PC-3 (cell line): ENCODE data around the gene MSI2. TPM values are rescaled to one million over a fixed set of nuclear protein-coding genes. Genes with fewer than 3 reads are reported as not detected.

Source experiments
- ATAC-seq: fragments of 200-7000 bp; cut with Tn5 transposase; 2 replicates; pipeline ENCODE4 v1.9.1; 2020; ENCODE audit warnings: mild to moderate bottlenecking, moderate library complexity
- BruUV-seq: library from RNA; stranded (reverse); fragments of 400-500 nt; replicated peaks from 2 replicates; lab custom pipeline; 2021; lab: Mats Ljungman, UMichigan
- CTCF ChIA-PET: fragments of 300-600 bp; sonication (Branson Sonifier 250); formaldehyde crosslinking; loops from one replicate; lab custom pipeline; 2022; ENCODE audit warnings: antibody characterized with exemption; lab: Charles Lee
- POLR2A ChIA-PET: fragments of 300-600 bp; sonication (Branson Sonifier 250); formaldehyde crosslinking; loops from one replicate; lab custom pipeline; 2022; ENCODE audit warnings: antibody characterized with exemption; ENCODE audit not compliant: unreplicated experiment; lab: Charles Lee
- DNase-seq: peaks from one replicate; pipeline ENCODE4 v3.0.0-alpha.2; 2015
- H2AFZ ChIP-seq: fragments of 300-600 bp; sonication (generic); 2 replicates; pipeline ENCODE4 v1.6.0; 2016; ENCODE audit warnings: antibody characterized with exemption, low read length
- H3F3A ChIP-seq: fragments of 300-600 bp; sonication (generic); one replicate; pipeline ENCODE4 v1.6.0; 2017; ENCODE audit warnings: antibody characterized with exemption, low read length, control low read depth, mild to moderate bottlenecking; ENCODE audit not compliant: unreplicated experiment
- H3K27ac ChIP-seq: fragments of 300-600 bp; sonication (generic); 2 replicates; pipeline ENCODE4 v1.5.1; 2016; ENCODE audit warnings: mild to moderate bottlenecking, low read length
- H3K27me3 ChIP-seq: fragments of 300-600 bp; sonication (generic); 2 replicates; pipeline ENCODE4 v1.6.1; 2016; ENCODE audit warnings: low read length, mixed read lengths
- H3K36me3 ChIP-seq: fragments of 300-600 bp; sonication (generic); 2 replicates; pipeline ENCODE4 v1.6.1; 2016; ENCODE audit warnings: low read depth, mixed run types, low read length, mixed read lengths
- H3K4me1 ChIP-seq: fragments of 300-600 bp; sonication (generic); 2 replicates; pipeline ENCODE4 v1.5.1; 2016; ENCODE audit warnings: low read length; ENCODE audit not compliant: insufficient read depth
- H3K4me2 ChIP-seq: fragments of 300-600 bp; sonication (generic); 2 replicates; pipeline ENCODE4 v1.6.0; 2016; ENCODE audit warnings: low read length
- H3K4me3 ChIP-seq: fragments of 300-600 bp; sonication (generic); 2 replicates; pipeline ENCODE4 v1.5.1; 2016; ENCODE audit warnings: mild to moderate bottlenecking, low read length, mixed read lengths
- H3K79me2 ChIP-seq: fragments of 300-600 bp; sonication (generic); 2 replicates; pipeline ENCODE4 v1.6.1; 2017; ENCODE audit warnings: low read length, mixed read lengths
- H3K9ac ChIP-seq: fragments of 300-600 bp; sonication (generic); 2 replicates; pipeline ENCODE4 v1.6.0; 2016; ENCODE audit warnings: mild to moderate bottlenecking, low read length
- H3K9me2 ChIP-seq: fragments of 300-600 bp; sonication (generic); replicated peaks from 2 replicates; pipeline ENCODE4 v1.6.1; 2016; ENCODE audit warnings: mixed run types, low read length, mixed read lengths
- H3K9me3 ChIP-seq: fragments of 300-600 bp; sonication (generic); 2 replicates; pipeline ENCODE4 v1.6.1; 2016; ENCODE audit warnings: low read length, mixed read lengths
- H4K20me1 ChIP-seq: fragments of 300-600 bp; sonication (generic); 2 replicates; pipeline ENCODE4 v1.6.1; 2016; ENCODE audit warnings: low read length, mixed read lengths
- CTCF ChIP-seq: fragments of 300-600 bp; sonication (generic); conservative IDR thresholded peaks from 2 replicates; pipeline ENCODE4 v1.5.1; 2017; ENCODE audit warnings: antibody characterized with exemption, low read depth, mild to moderate bottlenecking, low read length
- EZH2 ChIP-seq: fragments of 300-600 bp; sonication (generic); IDR thresholded peaks from one replicate; pipeline ENCODE4 v1.6.1; 2017; ENCODE audit warnings: antibody characterized with exemption, mild to moderate bottlenecking, low read length; ENCODE audit not compliant: unreplicated experiment
- EZH2phosphoT487 ChIP-seq: fragments of 300-600 bp; sonication (generic); IDR thresholded peaks from 2 replicates; pipeline ENCODE4 v1.6.1; 2018; ENCODE audit warnings: mild to moderate bottlenecking, antibody characterized with exemption, low read length, borderline replicate concordance
- intact Hi-C: fragments of 100-400 bp; cut with micrococcal nuclease; formaldehyde crosslinking; loops from 2 replicates; pipeline ENCODE4 v1.9.0; 2023
- total RNA-seq: library from RNA; depleted of rRNA; stranded (reverse); fragments of >200 nt; gene quantifications from 2 replicates; pipeline ENCODE4 v1.2.3, GENCODE V29; 2014

The MSI2 gene
- total RNA-seq, 1 experiment from 2014 or later: 54.7 TPM

DNA sequence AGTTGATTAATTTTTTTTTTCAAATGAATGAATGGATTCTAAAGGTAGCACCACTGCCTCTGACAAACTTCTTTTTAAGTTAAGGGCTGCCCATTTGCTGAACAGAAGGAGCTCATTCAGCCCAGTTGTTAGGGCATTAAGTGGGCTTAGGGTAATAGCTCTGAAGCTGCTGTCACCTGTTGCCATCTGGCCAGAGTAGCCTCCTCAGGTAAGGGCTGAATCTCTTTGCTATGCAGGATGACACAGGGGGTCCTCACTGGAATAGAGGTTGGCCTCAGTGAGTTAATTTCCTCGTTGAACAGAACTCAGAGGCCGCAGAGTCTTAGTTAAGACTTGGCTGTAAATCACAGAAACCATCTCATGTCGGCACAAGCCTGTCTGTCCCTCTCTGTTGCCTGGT is 255.9 kb downstream of the MSI2 start:
- ChIA-PET CTCF (no interaction called here), POLR2A (no interaction called here)

GRCh38 chr17:57512691-57513090 is 256.4 kb downstream of the MSI2 start:
- no peak overlapping the region for H2AFZ ChIP-seq

More for the DNA sequence above, 255.9 kb downstream of the MSI2 start:
- no peak overlapping the region for H3K4me2 ChIP-seq
- DNase-seq: no peak
- intact Hi-C loops: loop anchor here (10.0 kb wide), 1 partner anchor 137 kb away; no protein-coding TSS in a partner anchor
- H3K36me3 ChIP-seq: no peaks in the 10 kb centered on the region
- no peaks in the 10 kb centered on the region for H3K27me3 ChIP-seq
- H3K27ac ChIP-seq: no peak overlapping the region
- no peak overlapping the region for H3K9ac ChIP-seq
- H3K4me3 ChIP-seq: no peak overlapping the region
- no peaks in the 10 kb centered on the region for H3K9me2 ChIP-seq
- TF ChIP-seq EZH2: no peak
- no peak for TF ChIP-seq EZH2phosphoT487
- TF ChIP-seq CTCF: no peak
- H3F3A ChIP-seq: no peaks in the 10 kb centered on the region
- no peak overlapping the region for H2AFZ ChIP-seq
- no peaks in the 10 kb centered on the region for H3K79me2 ChIP-seq
- H3K4me1 ChIP-seq: peaks cover 10% of the 10 kb centered on the region; the same call in 1 of the 2 replicates
- BruUV-seq: no TSS peak
- ATAC-seq: no peak
- H4K20me1 ChIP-seq: no peaks in the 10 kb centered on the region
- no peaks in the 10 kb centered on the region for H3K9me3 ChIP-seq

More at GRCh38 chr17:57512691-57513090, 256.4 kb downstream of the MSI2 start:
- BruUV-seq: no TSS peak
- no peaks in the 10 kb centered on the region for H3K36me3 ChIP-seq
- intact Hi-C loops: loop anchor here (10.0 kb wide), 1 partner anchor 138 kb away; no protein-coding TSS in a partner anchor
- H3K4me1 ChIP-seq: peaks cover 14% of the 10 kb centered on the region; the same call in 1 of the 2 replicates
- no peak overlapping the region for H3K4me3 ChIP-seq
- DNase-seq: no peak
- H3K27me3 ChIP-seq: no peaks in the 10 kb centered on the region
- no peak overlapping the region for H3K27ac ChIP-seq
- ChIA-PET CTCF (no interaction called here), POLR2A (no interaction called here)
- H3K9ac ChIP-seq: no peak overlapping the region
- no peaks in the 10 kb centered on the region for H3K79me2 ChIP-seq
- no peaks in the 10 kb centered on the region for H3F3A ChIP-seq
- no peaks in the 10 kb centered on the region for H4K20me1 ChIP-seq
- TF ChIP-seq EZH2 (no peak), EZH2phosphoT487 (no peak), CTCF (no peak)
- no peaks in the 10 kb centered on the region for H3K9me3 ChIP-seq
- ATAC-seq: no peak
- H3K4me2 ChIP-seq: no peak overlapping the region
- H3K9me2 ChIP-seq: no peaks in the 10 kb centered on the region
